Karpas-422 (cell line): ENCODE results near the gene SEMA4D. TPM values are rescaled to one million over a fixed set of nuclear protein-coding genes. Genes with fewer than 3 reads are reported as not detected.

ENCODE experiments used
- DNase-seq: peaks from one replicate; pipeline ENCODE4 v3.0.0-alpha.2; 2015
- H2AFZ ChIP-seq: fragments of 200-600 bp; sonication (generic); 2 replicates; pipeline ENCODE4 v1.6.1; 2014; ENCODE audit warnings: antibody characterized with exemption, low read length, mixed read lengths
- H3K27ac ChIP-seq: fragments of 200-600 bp; sonication (generic); 2 replicates; pipeline ENCODE4 v1.5.1; 2014; ENCODE audit warnings: mild to moderate bottlenecking, low read length, moderate library complexity
- H3K27me3 ChIP-seq: fragments of 200-600 bp; sonication (generic); 2 replicates; pipeline ENCODE4 v1.6.1; 2014; ENCODE audit warnings: low read length, mixed read lengths
- H3K36me3 ChIP-seq: fragments of 200-600 bp; sonication (generic); 2 replicates; pipeline ENCODE4 v1.6.1; 2014; ENCODE audit warnings: low read length, mixed read lengths; ENCODE audit not compliant: insufficient read depth
- H3K4me1 ChIP-seq: fragments of 200-600 bp; sonication (generic); 2 replicates; pipeline ENCODE4 v1.6.1; 2014; ENCODE audit warnings: mild to moderate bottlenecking, low read length, mixed read lengths
- H3K4me2 ChIP-seq: fragments of 200-600 bp; sonication (generic); 2 replicates; pipeline ENCODE4 v1.6.1; 2014; ENCODE audit warnings: low read length, low read depth, mild to moderate bottlenecking; ENCODE audit not compliant: poor library complexity, severe bottlenecking
- H3K4me3 ChIP-seq: fragments of 200-600 bp; sonication (generic); 2 replicates; pipeline ENCODE4 v1.5.1; 2014; ENCODE audit warnings: mild to moderate bottlenecking, antibody characterized with exemption, low read length, mixed read lengths
- H3K79me2 ChIP-seq: fragments of 200-600 bp; sonication (generic); 2 replicates; pipeline ENCODE4 v1.6.1; 2014; ENCODE audit warnings: mild to moderate bottlenecking, low read length, mixed read lengths
- H3K9ac ChIP-seq: fragments of 200-600 bp; sonication (generic); 2 replicates; pipeline ENCODE4 v1.6.0; 2014; ENCODE audit warnings: low read length
- H3K9me2 ChIP-seq: fragments of 200-600 bp; sonication (generic), shearing (Covaris generic); replicated peaks from 2 replicates; pipeline ENCODE4 v1.6.0; 2014; ENCODE audit warnings: mild to moderate bottlenecking, low read length, moderate library complexity; ENCODE audit not compliant: insufficient read depth
- H3K9me3 ChIP-seq: fragments of 300-700, 200-600 bp; sonication (generic); 2 replicates; pipeline ENCODE4 v1.6.1; 2014; ENCODE audit warnings: low read length, mixed read lengths
- H4K20me1 ChIP-seq: fragments of 200-600 bp; sonication (generic); 2 replicates; pipeline ENCODE4 v1.6.1; 2014; ENCODE audit warnings: mild to moderate bottlenecking, antibody characterized with exemption, low read length, low read depth; ENCODE audit not compliant: insufficient read depth
- total RNA-seq: library from RNA; depleted of rRNA; stranded (reverse); fragments of >200 nt; shearing (Covaris generic); gene quantifications from 2 replicates; pipeline ENCODE4 v1.2.3, GENCODE V29; 2014; ENCODE audit warnings: low replicate concordance

SEMA4D gene
- total RNA-seq, 1 experiment from 2014 or later, result 2.3 TPM

DNA sequence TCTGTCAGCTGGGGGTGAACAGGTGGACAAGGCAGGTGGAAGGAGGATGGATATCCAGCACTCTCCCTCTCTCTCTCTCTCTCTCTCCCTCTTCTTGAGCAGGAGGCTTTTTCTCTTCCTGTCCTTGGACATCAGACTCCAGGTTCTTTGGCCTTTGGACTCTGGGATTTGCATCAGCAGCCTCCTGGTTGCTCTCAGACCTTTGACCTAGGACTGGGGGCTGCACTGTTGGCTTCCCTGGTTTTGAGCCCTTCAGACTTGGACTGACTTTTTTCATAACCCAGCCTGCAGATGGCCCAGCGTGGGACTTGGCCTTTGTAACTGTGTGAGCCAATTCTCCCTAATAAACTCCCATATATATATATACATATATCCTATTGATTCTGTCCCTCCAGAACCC, 35.0 kb upstream of the SEMA4D start:
- Histone ChIP-seq H3K36me3 (no peaks in the 10 kb centered on the region), H3K9me3 (no peaks in the 10 kb centered on the region), H3K27ac (no peak overlapping the region), H4K20me1 (no peaks in the 10 kb centered on the region), H3K79me2 (no peaks in the 10 kb centered on the region), H3K27me3 (no peaks in the 10 kb centered on the region), H3K9ac (no peak overlapping the region), H3K4me3 (no peak overlapping the region), H3K4me2 (no peak overlapping the region), H2AFZ (no peak overlapping the region), H3K4me1 (no peaks in the 10 kb centered on the region), H3K9me2 (no peaks in the 10 kb centered on the region)
- DNase-seq, result no peak

- no peak for DNase-seq
- Histone ChIP-seq H3K79me2 (no peaks in the 10 kb centered on the region), H3K9me2 (no peaks in the 10 kb centered on the region), H3K27me3 (no peaks in the 10 kb centered on the region), H3K36me3 (no peaks in the 10 kb centered on the region), H3K4me2 (no peak overlapping the region), H3K27ac (no peak overlapping the region), H3K9ac (no peak overlapping the region), H3K4me1 (no peaks in the 10 kb centered on the region), H3K4me3 (no peak overlapping the region), H4K20me1 (no peaks in the 10 kb centered on the region), H2AFZ (no peak overlapping the region), H3K9me3 (no peaks in the 10 kb centered on the region)
These were observed 34.6 kb upstream of the SEMA4D start for GRCh38 chr9:89532478-89532877.

GRCh38 chr9:89531766-89532165, 33.9 kb upstream of the SEMA4D start:
- no peak overlapping the region for H3K9ac ChIP-seq
- H3K36me3 ChIP-seq, result no peaks in the 10 kb centered on the region
- no peaks in the 10 kb centered on the region for H3K9me3 ChIP-seq
- H3K9me2 ChIP-seq, result no peaks in the 10 kb centered on the region
- H3K27me3 ChIP-seq, result no peaks in the 10 kb centered on the region
- no peak for DNase-seq
- no peaks in the 10 kb centered on the region for H3K4me1 ChIP-seq
- no peaks in the 10 kb centered on the region for H4K20me1 ChIP-seq
- no peaks in the 10 kb centered on the region for H3K79me2 ChIP-seq
- H2AFZ ChIP-seq, result no peak overlapping the region
- no peak overlapping the region for H3K4me2 ChIP-seq
- H3K27ac ChIP-seq, result no peak overlapping the region
- no peak overlapping the region for H3K4me3 ChIP-seq

GRCh38 chr9:89530726-89531125, 32.8 kb upstream of the SEMA4D start:
- Histone ChIP-seq H3K9me3 (no peaks in the 10 kb centered on the region), H3K79me2 (no peaks in the 10 kb centered on the region), H3K4me3 (no peak overlapping the region), H3K27ac (no peak overlapping the region), H4K20me1 (no peaks in the 10 kb centered on the region), H3K9ac (no peak overlapping the region), H2AFZ (no peak overlapping the region), H3K4me2 (no peak overlapping the region), H3K4me1 (no peaks in the 10 kb centered on the region), H3K27me3 (no peaks in the 10 kb centered on the region), H3K9me2 (no peaks in the 10 kb centered on the region), H3K36me3 (no peaks in the 10 kb centered on the region)
- DNase-seq, result no peak

GRCh38 chr9:89529243-89530035, 31.5 kb upstream of the SEMA4D start:
- no peak overlapping the region for H3K9ac ChIP-seq
- H3K4me2 ChIP-seq, result no peak overlapping the region
- no peaks in the 10 kb centered on the region for H3K4me1 ChIP-seq

GRCh38 chr9:89528540-89528939, 30.6 kb upstream of the SEMA4D start:
- no peak overlapping the region for H3K4me2 ChIP-seq
- H3K9ac ChIP-seq, result no peak overlapping the region
- no peaks in the 10 kb centered on the region for H3K27me3 ChIP-seq
- no peak overlapping the region for H3K4me3 ChIP-seq
- DNase-seq, result no peak
- H4K20me1 ChIP-seq, result no peaks in the 10 kb centered on the region
- no peaks in the 10 kb centered on the region for H3K9me3 ChIP-seq
- H3K27ac ChIP-seq, result no peak overlapping the region
- no peak overlapping the region for H2AFZ ChIP-seq
- no peaks in the 10 kb centered on the region for H3K9me2 ChIP-seq
- H3K36me3 ChIP-seq, result no peaks in the 10 kb centered on the region
- H3K79me2 ChIP-seq, result no peaks in the 10 kb centered on the region
- no peaks in the 10 kb centered on the region for H3K4me1 ChIP-seq

More at GRCh38 chr9:89529243-89530035, 31.5 kb upstream of the SEMA4D start:
- Histone ChIP-seq H3K36me3 (no peaks in the 10 kb centered on the region), H3K9me3 (no peaks in the 10 kb centered on the region), H4K20me1 (no peaks in the 10 kb centered on the region), H2AFZ (no peak overlapping the region), H3K27me3 (no peaks in the 10 kb centered on the region), H3K9me2 (no peaks in the 10 kb centered on the region), H3K79me2 (no peaks in the 10 kb centered on the region), H3K27ac (no peak overlapping the region), H3K4me3 (no peak overlapping the region)
- DNase-seq, result no peak

GRCh38 chr9:89528131-89528530, 30.2 kb upstream of the SEMA4D start:
- DNase-seq, result no peak
- no peaks in the 10 kb centered on the region for H4K20me1 ChIP-seq
- H3K27me3 ChIP-seq, result no peaks in the 10 kb centered on the region
- no peak overlapping the region for H3K4me3 ChIP-seq
- H3K9ac ChIP-seq, result no peak overlapping the region
- no peak overlapping the region for H2AFZ ChIP-seq
- no peaks in the 10 kb centered on the region for H3K79me2 ChIP-seq
- H3K4me1 ChIP-seq, result peaks cover 2% of the 10 kb centered on the region
- no peaks in the 10 kb centered on the region for H3K9me3 ChIP-seq
- no peaks in the 10 kb centered on the region for H3K36me3 ChIP-seq
- H3K4me2 ChIP-seq, result no peak overlapping the region
- no peaks in the 10 kb centered on the region for H3K9me2 ChIP-seq
- H3K27ac ChIP-seq, result no peak overlapping the region

GRCh38 chr9:89527084-89527483, 29.2 kb upstream of the SEMA4D start:
- Histone ChIP-seq H3K27me3 (no peaks in the 10 kb centered on the region), H3K4me3 (no peak overlapping the region), H3K4me2 (no peak overlapping the region), H2AFZ (no peak overlapping the region), H3K9ac (no peak overlapping the region), H3K27ac (no peak overlapping the region), H3K4me1 (peaks cover 13% of the 10 kb centered on the region), H3K9me3 (no peaks in the 10 kb centered on the region), H3K36me3 (no peaks in the 10 kb centered on the region), H3K79me2 (no peaks in the 10 kb centered on the region), H3K9me2 (no peaks in the 10 kb centered on the region), H4K20me1 (no peaks in the 10 kb centered on the region)
- no peak for DNase-seq
